IMR-90 (cell line): Measurements from ENCODE around the gene ARL8B. TPM values are rescaled to one million over a fixed set of nuclear protein-coding genes. Genes with fewer than 3 reads are reported as not detected.

Source experiments
- ATAC-seq: fragments of 200-7000 bp; cut with Tn5 transposase; 2 replicates; pipeline ENCODE4 v1.9.1; 2020; ENCODE audit warnings: low read depth, mild to moderate bottlenecking, moderate library complexity
- BruUV-seq: library from RNA; stranded (reverse); fragments of 400-500 nt; replicated peaks from 2 replicates; lab custom pipeline; 2021; lab: Mats Ljungman, UMichigan
- CTCF ChIA-PET: fragments of 300-600 bp; formaldehyde crosslinking; extraction: SDS; loops from one replicate; lab custom pipeline; 2021; ENCODE audit warnings: antibody characterized with exemption; lab: Yijun Ruan, JAX
- POLR2A ChIA-PET: fragments of 300-600 bp; sonication (Branson Sonifier 250); formaldehyde crosslinking; loops from one replicate; lab custom pipeline; 2022; ENCODE audit warnings: antibody characterized with exemption; ENCODE audit not compliant: unreplicated experiment; lab: Charles Lee
- DNase-seq: peaks from one replicate; pipeline ENCODE4 v3.0.0; 2013
- H2AFZ ChIP-seq: replicated peaks from 2 replicates; pipeline ENCODE3; 2013; ENCODE audit warnings: low read length, mild to moderate bottlenecking; ENCODE audit not compliant: poor library complexity
- H2AK5ac ChIP-seq: 2 replicates; pipeline ENCODE4 v1.6.1; 2013; ENCODE audit warnings: low read depth, low read length, inconsistent platforms
- H2AK9ac ChIP-seq: replicated peaks from 2 replicates; pipeline ENCODE3; 2013; ENCODE audit warnings: mild to moderate bottlenecking, low read depth, low read length, moderate library complexity; ENCODE audit not compliant: poor library complexity
- H2BK120ac ChIP-seq: 2 replicates; pipeline ENCODE4 v1.6.1; 2013; ENCODE audit warnings: low read depth, low read length, inconsistent platforms
- H2BK15ac ChIP-seq: 3 replicates; pipeline ENCODE4 v1.6.1; 2013; ENCODE audit warnings: low read depth, low read length, inconsistent platforms
- H2BK20ac ChIP-seq: 2 replicates; pipeline ENCODE4 v1.6.1; 2013; ENCODE audit warnings: low read depth, mild to moderate bottlenecking, inconsistent platforms, low read length, moderate library complexity
- H2BK5ac ChIP-seq: 2 replicates; pipeline ENCODE4 v1.6.1; 2013; ENCODE audit warnings: mild to moderate bottlenecking, low read depth, low read length, inconsistent platforms; ENCODE audit not compliant: poor library complexity, severe bottlenecking
- H3K14ac ChIP-seq: replicated peaks from 2 replicates; pipeline ENCODE4 v1.6.1; 2013; ENCODE audit warnings: low read depth, low read length, inconsistent platforms
- H3K18ac ChIP-seq: 2 replicates; pipeline ENCODE4 v1.6.1; 2013; ENCODE audit warnings: low read depth, low read length, control low read depth
- H3K23ac ChIP-seq: 2 replicates; pipeline ENCODE4 v1.6.1; 2013; ENCODE audit warnings: low read depth, low read length, inconsistent platforms
- H3K27ac ChIP-seq: 2 replicates; pipeline ENCODE4 v1.5.1; 2013; ENCODE audit warnings: mild to moderate bottlenecking, control low read depth, low read length; ENCODE audit not compliant: insufficient read depth
- H3K27me3 ChIP-seq: 2 replicates; pipeline ENCODE4 v1.6.1; 2013; ENCODE audit warnings: low read length; ENCODE audit not compliant: control insufficient read depth, insufficient read depth
- H3K36me3 ChIP-seq: 2 replicates; pipeline ENCODE4 v1.6.1; 2013; ENCODE audit warnings: low read length, mixed read lengths; ENCODE audit not compliant: control insufficient read depth, insufficient read depth
- H3K4ac ChIP-seq: 2 replicates; pipeline ENCODE4 v1.6.1; 2013; ENCODE audit warnings: low read depth, low read length, inconsistent platforms
- H3K4me1 ChIP-seq: 2 replicates; pipeline ENCODE4 v1.6.1; 2013; ENCODE audit warnings: low read length, mixed read lengths; ENCODE audit not compliant: control insufficient read depth, insufficient read depth
- H3K4me2 ChIP-seq: 2 replicates; pipeline ENCODE4 v1.6.1; 2013; ENCODE audit warnings: low read depth, mild to moderate bottlenecking, control low read depth, low read length, moderate library complexity
- H3K4me3 ChIP-seq: 2 replicates; pipeline ENCODE4 v1.5.1; 2013; ENCODE audit warnings: low read depth, mild to moderate bottlenecking, control low read depth, low read length, moderate library complexity; ENCODE audit not compliant: insufficient read depth
- H3K56ac ChIP-seq: 2 replicates; pipeline ENCODE4 v1.6.1; 2013; ENCODE audit warnings: low read length, inconsistent platforms; ENCODE audit not compliant: insufficient read depth; ENCODE audit errors: extremely low read depth
- H3K79me1 ChIP-seq, 2 experiments: 2 replicates each; pipeline ENCODE4 v1.6.1; 2013; ENCODE audit warnings: low read length in 2 of 2, inconsistent platforms in 1 of 2, low read depth in 1 of 2
- H3K9ac ChIP-seq: 2 replicates; pipeline ENCODE4 v1.6.1; 2013; ENCODE audit warnings: low read depth, low read length, control low read depth
- H3K9me1 ChIP-seq: 2 replicates; pipeline ENCODE4 v1.6.1; 2013; ENCODE audit warnings: low read length, inconsistent platforms; ENCODE audit not compliant: insufficient read depth
- H3K9me3 ChIP-seq: 2 replicates; pipeline ENCODE4 v1.6.1; 2013; ENCODE audit warnings: low read length; ENCODE audit not compliant: control insufficient read depth, insufficient read depth
- H4K20me1 ChIP-seq: 2 replicates; pipeline ENCODE4 v1.6.1; 2013; ENCODE audit warnings: low read length, inconsistent platforms; ENCODE audit not compliant: insufficient read depth
- H4K5ac ChIP-seq: 2 replicates; pipeline ENCODE4 v1.6.1; 2013; ENCODE audit warnings: mild to moderate bottlenecking, low read depth, low read length, control low read depth
- H4K8ac ChIP-seq, 2 experiments: 2 replicates each; pipeline ENCODE4 v1.6.1; 2013; ENCODE audit warnings: low read depth in 2 of 2, low read length in 2 of 2, control low read depth in 1 of 2, inconsistent platforms in 1 of 2
- H4K91ac ChIP-seq: 2 replicates; pipeline ENCODE4 v1.6.1; 2013; ENCODE audit warnings: low read depth, low read length, inconsistent platforms; ENCODE audit not compliant: insufficient read depth
- CEBPB ChIP-seq: IDR thresholded peaks from 2 replicates; pipeline ENCODE4 v1.6.1; 2012; ENCODE audit warnings: low read depth, low read length, improper control_type of control experiment
- CHD1 ChIP-seq: IDR thresholded peaks from 2 replicates; pipeline ENCODE4 v1.6.1; 2012; ENCODE audit warnings: low read depth, low read length, improper control_type of control experiment
- CTCF ChIP-seq: conservative IDR thresholded peaks from 2 replicates; pipeline ENCODE4 v1.5.1; 2012; ENCODE audit warnings: mild to moderate bottlenecking, low read depth, low read length, improper control_type of control experiment
- ELK1 ChIP-seq: fragments of 150-350 bp; IDR thresholded peaks from 2 replicates; pipeline ENCODE4 v1.6.1; 2016; ENCODE audit warnings: low read depth, mild to moderate bottlenecking, low read length, moderate library complexity, borderline replicate concordance
- FOS ChIP-seq: fragments of 150-350 bp; IDR thresholded peaks from 2 replicates; pipeline ENCODE4 v1.6.1; 2016; ENCODE audit warnings: low read depth, low read length
- MAZ ChIP-seq: IDR thresholded peaks from 2 replicates; pipeline ENCODE4 v1.6.1; 2012; ENCODE audit warnings: low read depth, mild to moderate bottlenecking, low read length, improper control_type of control experiment, moderate library complexity, borderline replicate concordance
- MXI1 ChIP-seq: IDR thresholded peaks from 2 replicates; pipeline ENCODE4 v1.6.1; 2012; ENCODE audit warnings: low read depth, mild to moderate bottlenecking, low read length, moderate library complexity, borderline replicate concordance
- NFE2L2 ChIP-seq: fragments of 150-350 bp; IDR thresholded peaks from 2 replicates; pipeline ENCODE4 v1.6.1; 2016; ENCODE audit warnings: low read depth, mild to moderate bottlenecking, low read length
- POLR2A ChIP-seq: IDR thresholded peaks from 2 replicates; pipeline ENCODE4 v1.6.1; 2012; ENCODE audit warnings: mild to moderate bottlenecking, low read depth, low read length
- RAD21 ChIP-seq: IDR thresholded peaks from 2 replicates; pipeline ENCODE4 v1.6.1; 2012; ENCODE audit warnings: low read length, improper control_type of control experiment
- RCOR1 ChIP-seq: IDR thresholded peaks from 2 replicates; pipeline ENCODE4 v1.6.1; 2012; ENCODE audit warnings: mild to moderate bottlenecking, low read length, improper control_type of control experiment; ENCODE audit not compliant: insufficient replicate concordance
- RFX5 ChIP-seq: IDR thresholded peaks from 2 replicates; pipeline ENCODE4 v1.8.0; 2012; ENCODE audit warnings: low read depth, mild to moderate bottlenecking, low read length, moderate library complexity
- SMC3 ChIP-seq: fragments of 150-350 bp; IDR thresholded peaks from 2 replicates; pipeline ENCODE4 v1.6.1; 2016; ENCODE audit warnings: low read depth, mild to moderate bottlenecking, antibody characterized with exemption, low read length, moderate library complexity
- USF2 ChIP-seq: fragments of 150-350 bp; IDR thresholded peaks from 2 replicates; pipeline ENCODE4 v1.6.1; 2017; ENCODE audit warnings: mild to moderate bottlenecking, antibody characterized with exemption, low read length, low read depth
- WGBS, 2 experiments: methylation state at CpG; one replicate each; pipeline versions ENCODE4 v1.1.5 to v1.1.7; 2013; ENCODE audit warnings: missing lambda C conversion rate in 2 of 2; ENCODE audit not compliant: insufficient read length in 1 of 2; ENCODE audit errors: extremely low coverage in 2 of 2; 5-methylcytosine and 5-hydroxymethylcytosine counted together
- dilution Hi-C: fragments of 300-500 bp; cut with HindIII; formaldehyde crosslinking; loops from one replicate; pipeline ENCODE4 v1.14.3; 2018; ENCODE audit warnings: low sequenced_read_pairs; ENCODE audit not compliant: unreplicated experiment
- in situ Hi-C: fragments of 300-500 bp; cut with MboI; formaldehyde crosslinking; loops from 3 replicates; pipeline ENCODE4 v1.14.3; 2019; ENCODE audit warnings: low sequenced_read_pairs, inconsistent platforms, mixed read lengths
- intact Hi-C: fragments of 100-400 bp; cut with micrococcal nuclease; formaldehyde crosslinking; loops from 2 replicates; pipeline ENCODE4 v1.10.0; 2022
- polyA plus RNA-seq, 3 experiments: library from polyadenylated mRNA; depleted of rRNA; stranded (reverse); fragments of >200 nt; gene quantifications; 2 replicates each; pipeline ENCODE4 v1.2.3, GENCODE V29; 2012; ENCODE audit warnings: low replicate concordance in 1 of 3
- total RNA-seq: library from RNA; depleted of rRNA; stranded (reverse); fragments of >200 nt; gene quantifications from 2 replicates; pipeline ENCODE4 v1.2.3, GENCODE V29; 2012

The ARL8B gene
- total and polyA plus RNA-seq, 2 of the 4 experiments (the other 2 are of a cell fraction), result 32.3 to 47.0 TPM

GRCh38 chr3:5205165-5205941, 83.3 kb downstream of the ARL8B start:
- H3K4me2 ChIP-seq, result no peak overlapping the region
- TF ChIP-seq MAZ (0 out of 2 replicates have a peak, but pooled peaks have one; percentile 15), CHD1 (no peak), USF2 (no peak), SMC3 (no peak), NFE2L2 (no peak), ELK1 (no peak), POLR2A (no peak), RAD21 (no peak), RCOR1 (no peak), CTCF (no peak), MXI1 (no peak), RFX5 (no peak), FOS (peak; percentile 44; the same call in 1 of the 2 replicates), CEBPB (no peak)
- intact Hi-C loops, result no loop called here

More at GRCh38 chr3:5205165-5205941, 83.3 kb downstream of the ARL8B start:
- H3K18ac ChIP-seq, result no peak overlapping the region
- BruUV-seq, result no TSS peak
- H3K4me1 ChIP-seq, result peaks cover 2% of the 10 kb centered on the region; the same call in 1 of the 2 replicates
- H4K5ac ChIP-seq, result no peak overlapping the region
- ATAC-seq (peak; percentile 42), DNase-seq (peak; percentile 85)
- H2BK15ac ChIP-seq, result no peak overlapping the region
- dilution Hi-C loops (no loop called here), in situ Hi-C loops (no loop called here)
- no peak overlapping the region for H3K14ac ChIP-seq
- H2BK5ac ChIP-seq, result no peak overlapping the region
- ChIA-PET CTCF (no interaction called here), POLR2A (no interaction called here)
- H3K36me3 ChIP-seq, result peaks cover 57% of the 10 kb centered on the region
- no peak overlapping the region for H3K56ac ChIP-seq
- H4K20me1 ChIP-seq, result no peaks in the 10 kb centered on the region
- H4K8ac ChIP-seq, result no peak overlapping the region; a peak in 1 of 4 replicates
- no peak overlapping the region for H3K4me3 ChIP-seq
- no peaks in the 10 kb centered on the region for H3K27me3 ChIP-seq
- no CpG with 5 or more reads among the region's 7 CpGs for WGBS, 2 experiments
- no peak overlapping the region for H3K9ac ChIP-seq
- H4K91ac ChIP-seq, result no peak overlapping the region
- peaks cover 16 to 25% of the 10 kb centered on the region in 2 experiments; a peak in 3 of 4 replicates for H3K79me1 ChIP-seq
- no peak overlapping the region for H2BK20ac ChIP-seq
- no peak overlapping the region for H3K23ac ChIP-seq
- H3K4ac ChIP-seq, result no peak overlapping the region
- H3K9me3 ChIP-seq, result no peaks in the 10 kb centered on the region
- H3K9me1 ChIP-seq, result no peaks in the 10 kb centered on the region; the same call in 1 of the 2 replicates
- H2BK120ac ChIP-seq, result no peak overlapping the region
- no peak overlapping the region for H3K27ac ChIP-seq
- no peak overlapping the region for H2AK9ac ChIP-seq
- no peak overlapping the region for H2AK5ac ChIP-seq
- no peak overlapping the region for H2AFZ ChIP-seq
